ENCODE results near the gene NTN4. TPM values are rescaled to one million over a fixed set of nuclear protein-coding genes. Genes with fewer than 3 reads are reported as not detected.

NTN4 gene
- total and polyA plus RNA-seq, 7 donors, result 3.7 to 17.4 (median 7.2) TPM

GRCh38 chr12:95774311-95775045 is 16.1 kb downstream of the NTN4 start:
- no peak overlapping the region for H3K27ac ChIP-seq
- no peak overlapping the region for H3K4me3 ChIP-seq
- H3K4me1 ChIP-seq, result no peaks in the 10 kb centered on the region
- TF ChIP-seq EP300 (IDR thresholded peaks at IDR 0.05), result no peak
- TF ChIP-seq POLR2A (IDR thresholded peaks at IDR 0.05), result no peak
- no peak for TF ChIP-seq CTCF (IDR thresholded peaks at IDR 0.05)
- TF ChIP-seq POLR2AphosphoS5 (IDR thresholded peaks at IDR 0.05), result no peak
- no peak for DNase-seq
- intact Hi-C loops (cut with DNase I), result no loop called here
- WGBS, 2 donors, result 93 to 94% methylated on average over 4 of the region's 4 CpGs
- no peaks in the 10 kb centered on the region for H3K27me3 ChIP-seq
- H3K36me3 ChIP-seq, result no peaks in the 10 kb centered on the region
- peaks cover 0 to 3% (median 0%) of the 10 kb centered on the region in 4 donors for H3K9me3 ChIP-seq

GRCh38 chr12:95773320-95773719 is 17.2 kb downstream of the NTN4 start:
- Histone ChIP-seq H3K9me3 (peaks cover 0 to 3% (median 0%) of the 10 kb centered on the region in 4 donors), H3K27me3 (no peaks in the 10 kb centered on the region), H3K36me3 (no peaks in the 10 kb centered on the region), H3K4me3 (no peak overlapping the region), H3K27ac (no peak overlapping the region), H3K4me1 (no peaks in the 10 kb centered on the region)
- no peak for DNase-seq
- WGBS, 2 donors, result 96% methylated on average over 6 of the region's 6 CpGs
- intact Hi-C loops (cut with DNase I), result no loop called here
- TF ChIP-seq POLR2A (IDR thresholded peaks at IDR 0.05), result no peak
- no peak for TF ChIP-seq POLR2AphosphoS5 (IDR thresholded peaks at IDR 0.05)
- no peak for TF ChIP-seq CTCF (IDR thresholded peaks at IDR 0.05)
- no peak for TF ChIP-seq EP300 (IDR thresholded peaks at IDR 0.05)

DNA sequence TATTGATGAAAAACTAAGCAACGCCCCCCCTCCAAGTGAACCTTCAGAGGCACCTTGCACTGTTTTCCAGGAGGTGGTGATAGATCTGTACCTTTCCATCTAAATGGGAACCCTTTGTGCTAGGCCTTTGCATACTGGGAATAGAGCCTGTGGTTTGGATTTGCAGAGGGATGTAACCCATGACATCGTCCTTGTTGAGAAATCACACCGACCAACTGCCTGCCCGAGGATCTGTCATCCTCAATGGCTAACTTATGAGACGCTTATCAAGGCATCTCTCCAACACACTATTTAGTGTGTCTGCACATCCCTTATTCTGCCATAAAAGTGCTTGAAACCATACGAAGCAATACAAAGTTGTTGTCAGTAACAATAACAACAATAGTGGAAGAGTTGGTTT is 22.9 kb downstream of the NTN4 start:
- H3K4me3 ChIP-seq, result no peak overlapping the region
- peaks cover 0 to 17% (median 11%) of the 10 kb centered on the region in 4 donors for H3K4me1 ChIP-seq
- H3K27me3 ChIP-seq, result no peaks in the 10 kb centered on the region
- H3K27ac ChIP-seq, result no peak overlapping the region
- H3K9me3 ChIP-seq, result no peaks in the 10 kb centered on the region
- TF ChIP-seq POLR2A (IDR thresholded peaks at IDR 0.05), result no peak
- no peak for TF ChIP-seq POLR2AphosphoS5 (IDR thresholded peaks at IDR 0.05)
- no peak for TF ChIP-seq EP300 (IDR thresholded peaks at IDR 0.05)
- no peak for TF ChIP-seq CTCF (IDR thresholded peaks at IDR 0.05)
- H3K36me3 ChIP-seq, result no peaks in the 10 kb centered on the region
- no peak for DNase-seq
- 86 to 92% methylated on average over 6 of the region's 6 CpGs for WGBS, 2 donors
- intact Hi-C loops (cut with DNase I), result no loop called here

DNA sequence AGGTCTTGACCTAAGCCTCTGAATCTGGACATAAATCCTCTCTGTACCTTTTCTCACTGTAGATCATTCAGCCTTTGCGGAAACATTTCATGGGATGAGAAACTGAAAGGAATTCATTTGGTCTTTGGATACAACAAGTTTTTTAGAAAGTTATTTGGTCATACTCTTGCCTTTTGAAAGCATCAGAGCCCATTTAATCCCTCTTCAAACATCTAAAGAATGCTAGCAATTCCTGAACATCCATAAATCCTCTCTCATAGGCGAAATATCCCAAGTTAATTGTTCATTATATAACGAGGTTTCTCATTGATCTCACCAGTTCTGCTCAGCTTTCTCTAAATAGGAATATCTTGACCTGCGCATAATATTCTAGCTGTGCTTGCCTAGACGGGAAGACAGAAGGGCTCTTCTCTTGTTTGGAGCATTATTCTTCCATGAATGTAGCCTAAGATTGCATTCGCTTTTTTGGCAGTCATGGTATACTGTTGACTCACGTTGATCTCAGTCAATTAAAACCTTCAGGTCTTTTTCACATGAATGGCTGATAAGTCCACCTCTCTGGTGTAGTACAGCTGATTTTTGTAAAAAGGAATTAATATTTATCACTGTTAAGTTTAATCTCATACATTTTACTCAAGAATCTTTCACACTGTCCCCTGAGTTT is 24.1 kb downstream of the NTN4 start:
- 79 to 86% methylated on average over 7 of the region's 7 CpGs for WGBS, 2 donors
- H3K36me3 ChIP-seq, result no peaks in the 10 kb centered on the region
- H3K27me3 ChIP-seq, result no peaks in the 10 kb centered on the region
- H3K4me1 ChIP-seq, result peaks cover 0 to 17% (median 11%) of the 10 kb centered on the region in 4 donors
- TF ChIP-seq POLR2AphosphoS5 (IDR thresholded peaks at IDR 0.05) (no peak), CTCF (IDR thresholded peaks at IDR 0.05) (no peak), POLR2A (IDR thresholded peaks at IDR 0.05) (no peak)
- H3K27ac ChIP-seq, result no peak overlapping the region
- intact Hi-C loops (cut with DNase I), result no loop called here
- DNase-seq, result no peak
- no peaks in the 10 kb centered on the region for H3K9me3 ChIP-seq
- H3K4me3 ChIP-seq, result no peak overlapping the region
